Thyroid gland (tissue), 4 donors: Measurements from ENCODE around the gene ZRSR2.

Experiments used
- POLR2A ChIP-seq, 2 donors: fragments of 450-650 bp; IDR thresholded peaks; one replicate each; pipeline ENCODE4 v1.6.1; 2017; ENCODE audit warnings: antibody characterized with exemption in 2 of 2, mild to moderate bottlenecking in 2 of 2, moderate library complexity in 1 of 2
- TF ChIP-seq, protein P1 (sequence below), 6 experiments: fragments of 200-600 bp in 3 of 6; fragments of 450-650 bp in 3 of 6; sonication (generic) in 3 of 6; IDR thresholded peaks; one replicate each; pipeline ENCODE4 v1.5.1; 2016 to 2019; ENCODE audit warnings: antibody characterized with exemption in 6 of 6, mild to moderate bottlenecking in 2 of 6, inconsistent platforms in 1 of 6, moderate library complexity in 1 of 6

DNA sequence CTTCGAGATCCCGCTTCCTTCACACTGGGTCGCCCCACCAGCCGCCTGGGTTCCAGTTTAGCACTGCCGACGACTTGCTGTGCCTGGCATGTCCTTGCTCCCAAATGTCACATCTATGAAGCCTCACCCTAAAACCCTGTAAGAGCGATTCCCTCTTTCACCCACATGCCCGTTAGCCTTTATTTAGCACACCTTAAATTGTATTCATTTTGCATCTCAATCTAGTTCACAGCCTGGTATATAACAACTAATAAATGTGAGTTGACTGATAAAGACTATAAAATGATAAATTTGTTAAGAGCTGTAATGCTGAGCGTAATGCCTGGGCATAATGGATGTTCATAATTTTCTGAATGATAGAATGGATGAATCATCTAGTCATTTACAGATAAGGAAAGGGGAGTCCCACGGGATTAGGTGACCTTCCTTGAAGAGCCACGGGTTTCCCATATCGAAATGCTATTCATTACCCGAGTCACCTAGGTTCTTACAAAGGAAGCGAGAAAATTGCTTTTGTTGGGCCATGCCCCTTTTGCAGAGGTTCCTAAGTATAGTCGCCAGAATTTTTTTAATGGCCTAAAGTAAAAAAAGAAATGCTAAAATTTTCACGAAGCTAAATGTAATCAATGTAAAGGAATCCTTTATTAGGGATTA, 65.4 kb downstream of the ZRSR2 start:
- TF ChIP-seq, protein P1, sequence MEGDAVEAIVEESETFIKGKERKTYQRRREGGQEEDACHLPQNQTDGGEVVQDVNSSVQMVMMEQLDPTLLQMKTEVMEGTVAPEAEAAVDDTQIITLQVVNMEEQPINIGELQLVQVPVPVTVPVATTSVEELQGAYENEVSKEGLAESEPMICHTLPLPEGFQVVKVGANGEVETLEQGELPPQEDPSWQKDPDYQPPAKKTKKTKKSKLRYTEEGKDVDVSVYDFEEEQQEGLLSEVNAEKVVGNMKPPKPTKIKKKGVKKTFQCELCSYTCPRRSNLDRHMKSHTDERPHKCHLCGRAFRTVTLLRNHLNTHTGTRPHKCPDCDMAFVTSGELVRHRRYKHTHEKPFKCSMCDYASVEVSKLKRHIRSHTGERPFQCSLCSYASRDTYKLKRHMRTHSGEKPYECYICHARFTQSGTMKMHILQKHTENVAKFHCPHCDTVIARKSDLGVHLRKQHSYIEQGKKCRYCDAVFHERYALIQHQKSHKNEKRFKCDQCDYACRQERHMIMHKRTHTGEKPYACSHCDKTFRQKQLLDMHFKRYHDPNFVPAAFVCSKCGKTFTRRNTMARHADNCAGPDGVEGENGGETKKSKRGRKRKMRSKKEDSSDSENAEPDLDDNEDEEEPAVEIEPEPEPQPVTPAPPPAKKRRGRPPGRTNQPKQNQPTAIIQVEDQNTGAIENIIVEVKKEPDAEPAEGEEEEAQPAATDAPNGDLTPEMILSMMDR (IDR thresholded peaks at IDR 0.05), result no peak
- no peak for TF ChIP-seq POLR2A (IDR thresholded peaks at IDR 0.05)
